GM18508 (cell line): Measurements from ENCODE around the gene CNPY1.
"Not testable (repeated sequence)": the region's sequence is repeated elsewhere in the genome, so short reads cannot be mapped to it uniquely, and the experiment has no call there.

Experiments
- ATAC-seq: cut with Tn5 transposase; IDR thresholded peaks from one replicate; pipeline ENCODE4 v1.9.1; 2021; ENCODE audit warnings: moderate number of reproducible peaks; ENCODE audit not compliant: insufficient read depth, unreplicated experiment

CNPY1 gene

DNA sequence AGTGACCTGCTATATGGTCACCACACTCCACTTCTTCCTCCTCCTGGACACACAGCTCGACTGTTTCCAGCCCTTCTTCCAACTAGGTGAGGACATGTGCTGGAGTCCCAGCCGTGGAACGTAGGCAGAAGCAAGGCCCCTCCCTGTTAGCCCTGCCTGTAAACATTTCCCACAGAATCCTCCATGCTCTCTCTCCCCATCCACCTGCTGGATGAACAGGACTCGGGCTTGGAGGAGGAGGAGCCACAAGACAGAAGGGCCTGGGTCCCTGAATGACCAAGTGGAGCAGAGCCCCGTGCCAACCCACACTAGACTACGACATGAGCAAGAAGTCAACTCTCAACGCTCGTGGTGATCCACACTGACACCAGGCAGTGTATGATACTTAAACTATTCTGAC lies 9.9 kb downstream of the CNPY1 start:
- ATAC-seq = no peak

DNA sequence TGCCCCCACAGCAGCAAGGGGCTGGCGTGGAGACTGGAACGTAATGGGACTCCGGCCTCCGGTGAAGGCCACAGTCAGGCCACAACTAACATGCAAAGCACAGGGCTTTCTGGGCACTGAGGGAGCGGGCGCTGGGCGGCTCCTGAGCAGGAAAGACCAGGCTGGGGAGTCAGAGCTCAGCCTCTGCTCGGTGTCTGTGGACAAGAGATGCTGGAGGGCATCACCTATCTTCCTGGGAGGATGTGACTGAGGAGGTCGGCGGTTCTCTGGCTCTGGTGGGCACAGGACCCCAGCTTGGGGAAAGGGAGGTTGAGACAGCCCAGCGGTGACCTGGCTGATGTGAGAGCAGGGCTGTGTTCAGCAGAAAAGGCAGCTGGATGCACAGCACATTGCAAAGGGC lies 11.7 kb downstream of the CNPY1 start:
- ATAC-seq = no peak

DNA sequence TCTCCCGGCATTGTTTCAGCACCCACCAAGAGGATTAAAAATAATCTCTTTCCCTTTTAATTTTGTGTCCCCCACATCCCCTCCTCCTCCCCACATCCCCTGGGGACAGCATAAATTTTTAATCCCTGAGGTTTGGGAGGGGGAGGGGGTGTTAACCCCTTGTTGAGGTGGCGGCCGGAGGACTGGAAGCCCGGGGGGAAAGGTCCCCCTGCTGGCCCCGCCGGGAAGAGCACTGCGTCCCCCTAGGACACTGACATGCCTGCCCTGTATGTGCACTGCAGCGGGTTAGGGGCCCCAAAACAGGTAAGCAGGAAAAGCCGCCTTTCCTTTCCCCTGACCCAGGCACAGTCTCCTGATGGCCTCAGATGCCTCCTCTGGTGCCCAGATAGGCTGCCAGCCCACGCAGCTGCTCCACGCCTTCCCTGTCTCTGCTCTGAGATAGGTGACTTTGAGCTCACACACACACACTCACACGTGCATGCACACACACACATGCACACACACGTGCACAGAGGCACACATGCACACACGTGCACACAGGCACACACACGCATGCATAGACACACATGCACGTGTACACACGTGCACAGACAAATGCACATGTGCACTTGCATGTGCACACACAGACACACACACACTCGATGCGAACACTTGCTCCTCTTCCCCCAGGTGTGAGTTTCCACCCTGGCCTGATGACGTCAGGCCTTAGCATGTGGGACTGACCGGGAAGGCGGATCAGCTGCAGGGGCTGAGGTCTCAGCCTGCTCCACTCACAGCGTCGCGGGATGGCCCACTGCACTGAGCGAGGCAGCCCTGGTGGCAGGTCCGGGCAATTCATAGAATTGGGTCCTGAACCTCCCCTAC lies 12.3 kb downstream of the CNPY1 start:
- ATAC-seq = no peak

GRCh38 chr7:155533120-155533826 lies 13.1 kb downstream of the CNPY1 start:
- ATAC-seq = no peak

DNA sequence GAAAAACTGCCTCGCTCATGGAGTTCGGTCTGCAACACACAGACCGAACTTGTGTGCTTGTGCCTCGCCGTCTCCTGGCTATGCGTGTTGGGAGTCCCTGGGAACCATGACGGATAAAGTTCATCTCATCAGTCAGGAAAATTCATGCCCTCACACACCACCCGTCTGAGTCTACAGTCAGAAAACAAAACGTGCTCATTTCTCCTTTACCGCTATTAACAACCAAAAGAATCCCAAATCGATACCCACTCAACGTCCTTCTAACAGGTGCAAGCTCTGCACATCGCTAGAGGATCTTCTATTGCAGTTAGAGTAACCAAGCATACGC lies 13.6 kb downstream of the CNPY1 start:
- ATAC-seq = no peak

GRCh38 chr7:155531681-155532080 lies 14.7 kb downstream of the CNPY1 start:
- no peak for ATAC-seq

- no peak for ATAC-seq
These were observed 15.8 kb downstream of the CNPY1 start for GRCh38 chr7:155530601-155531000.

- ATAC-seq = no peak
These were observed 16.5 kb downstream of the CNPY1 start for GRCh38 chr7:155529845-155530244.

DNA sequence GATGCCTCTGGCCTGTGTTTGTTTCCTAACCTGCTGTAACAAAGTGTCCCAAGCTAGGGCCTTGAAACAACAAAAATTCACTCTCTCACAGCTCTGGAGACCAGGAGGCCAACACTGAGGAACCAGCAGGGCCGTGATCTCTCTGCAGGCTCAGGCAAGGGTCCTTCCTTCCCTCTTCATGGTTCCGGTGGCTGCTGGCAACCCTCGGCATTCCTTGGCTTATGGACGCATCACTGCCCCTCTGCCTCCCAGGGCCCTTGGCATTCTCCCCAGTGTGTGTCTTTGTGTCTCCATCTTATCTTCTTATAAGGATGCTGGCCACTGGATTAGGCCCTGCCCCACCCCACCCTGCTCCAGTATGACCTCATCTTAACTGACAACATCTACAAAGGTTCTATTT lies 17.0 kb downstream of the CNPY1 start:
- no peak for ATAC-seq

- ATAC-seq = no peak
These were observed 18.7 kb downstream of the CNPY1 start for GRCh38 chr7:155527664-155528063.

- ATAC-seq = no peak
These were observed 20.1 kb downstream of the CNPY1 start for GRCh38 chr7:155526225-155526624.

GRCh38 chr7:155524018-155524556 lies 22.3 kb downstream of the CNPY1 start:
- no peak for ATAC-seq

- ATAC-seq = no peak
These were observed 23.1 kb downstream of the CNPY1 start for GRCh38 chr7:155523168-155523675.

DNA sequence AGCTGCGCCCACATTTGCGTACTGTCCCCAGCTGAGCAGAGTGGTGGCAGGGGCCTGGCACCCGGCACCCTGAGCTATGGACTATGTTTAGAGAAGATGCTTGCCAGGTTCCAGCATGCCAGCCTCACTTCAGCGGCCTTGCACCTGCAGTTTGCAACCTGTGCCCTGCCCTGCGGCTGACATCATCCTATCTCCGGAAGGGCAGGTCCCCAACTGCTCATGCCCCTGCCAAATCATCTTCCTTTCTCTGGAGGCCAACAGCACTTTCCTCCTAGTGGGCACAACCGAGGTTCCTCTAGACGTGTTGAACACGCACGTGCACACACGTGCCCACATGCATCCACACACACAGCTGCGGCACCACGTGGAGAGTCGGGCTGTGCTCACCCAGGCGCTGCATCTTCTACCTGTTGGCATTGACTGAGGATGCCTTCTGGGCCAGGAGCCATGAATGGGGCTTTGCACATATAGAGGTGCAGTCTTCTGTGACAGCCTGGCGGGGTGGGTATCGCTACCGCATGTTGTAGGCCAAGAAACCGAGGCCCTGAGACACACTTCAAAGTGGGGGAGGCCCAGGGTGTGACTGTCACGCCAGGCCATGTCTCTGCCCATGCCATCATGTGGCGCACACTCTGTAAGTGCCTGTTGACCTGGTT lies 24.5 kb downstream of the CNPY1 start:
- no peak for ATAC-seq

DNA sequence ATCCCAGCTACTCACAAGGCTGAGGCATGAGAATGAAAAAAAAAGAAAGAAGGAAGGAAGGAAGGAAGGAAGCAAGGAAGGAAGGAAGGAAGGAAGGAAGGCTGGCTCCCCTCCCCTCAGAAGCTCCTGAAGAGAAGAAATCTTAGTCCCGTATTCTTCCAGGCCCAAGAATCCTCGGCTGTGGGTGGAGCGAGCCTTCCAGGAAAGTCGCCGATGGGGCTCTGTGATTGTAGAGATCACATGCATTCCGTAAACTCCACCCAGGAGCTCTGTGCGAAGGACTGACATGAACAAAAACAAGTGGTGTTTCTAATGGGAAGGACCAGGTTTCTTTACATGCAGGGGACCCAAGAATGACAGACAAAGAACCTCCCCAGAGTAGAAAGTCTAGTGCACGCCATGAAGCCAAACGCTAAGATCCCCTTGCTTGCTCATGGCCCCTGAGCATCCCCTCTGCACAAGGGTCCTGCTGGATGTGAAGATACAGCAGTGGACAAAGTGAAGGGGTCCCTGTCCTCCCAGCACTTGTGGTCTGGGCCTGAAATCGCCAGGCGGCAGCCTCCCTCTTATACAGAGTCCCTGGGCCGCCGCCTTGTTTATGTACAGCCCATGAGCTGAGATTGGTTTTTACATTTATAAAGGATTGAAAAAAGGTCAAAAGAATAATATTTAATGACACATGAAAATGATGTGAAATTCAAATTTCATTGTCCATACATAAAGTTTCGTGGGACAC lies 25.2 kb downstream of the CNPY1 start:
- ATAC-seq = no peak

DNA sequence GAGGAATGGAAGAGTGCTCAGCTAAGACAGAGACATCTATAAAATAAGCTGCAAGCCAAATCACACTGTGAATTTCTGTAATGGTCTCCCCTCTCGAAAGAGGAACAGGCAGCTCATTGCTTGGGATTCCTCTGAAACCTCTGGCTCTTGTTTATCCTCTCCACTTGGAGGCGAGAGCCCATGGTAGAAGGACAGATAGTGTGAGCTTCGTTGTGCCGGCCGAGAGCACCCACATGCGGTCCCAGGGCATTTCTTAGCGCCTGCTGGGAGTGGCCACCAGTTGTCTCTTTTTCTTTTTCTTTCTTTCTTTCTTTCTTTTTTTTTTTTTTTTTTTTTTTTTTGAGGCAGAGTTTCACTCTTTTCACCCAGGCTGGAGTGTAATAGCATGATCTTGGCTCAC lies 26.2 kb downstream of the CNPY1 start:
- ATAC-seq = no peak

GRCh38 chr7:155519358-155519757 lies 27.0 kb downstream of the CNPY1 start:
- not testable (repeated sequence) for ATAC-seq

GRCh38 chr7:155518633-155519032 lies 27.7 kb downstream of the CNPY1 start:
- no peak for ATAC-seq

- no peak for ATAC-seq
These were observed 28.4 kb downstream of the CNPY1 start for GRCh38 chr7:155517969-155518368.

GRCh38 chr7:155517452-155517851 lies 28.9 kb downstream of the CNPY1 start:
- ATAC-seq = no peak
